Activated CD8-positive, alpha-beta memory T cell treated with anti-CD3 and anti-CD28 coated beads, Interleukin-2, amount 50 U/mL, for 24 hours (primary cell): ENCODE data around the gene SLC38A3.
"Not testable (repeated sequence)": the region's sequence is repeated elsewhere in the genome, so short reads cannot be mapped to it uniquely, and the experiment has no call there.

Source experiments
- DNase-seq: peaks from one replicate; pipeline ENCODE4 v3.0.0-alpha.2; 2020; ENCODE audit errors: extremely low read depth

Gene SLC38A3

DNA sequence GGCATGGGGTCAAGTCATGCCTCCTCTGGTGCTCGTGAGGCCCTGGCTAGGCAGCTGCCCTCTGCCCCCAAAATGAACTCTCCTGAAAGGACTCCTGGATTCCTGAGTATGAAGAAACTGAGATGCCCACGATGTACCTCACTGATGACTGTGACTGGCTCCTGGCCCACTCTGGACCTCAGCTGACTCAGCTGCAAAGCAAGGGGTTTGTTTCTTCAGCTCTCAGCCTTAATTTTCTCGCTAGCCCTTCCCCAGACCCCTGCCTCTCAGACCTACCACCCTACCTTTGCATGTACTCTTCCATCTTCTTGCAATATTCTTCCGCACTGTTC lies 25.7 kb downstream of the SLC38A3 start:
- DNase-seq: no peak

DNA sequence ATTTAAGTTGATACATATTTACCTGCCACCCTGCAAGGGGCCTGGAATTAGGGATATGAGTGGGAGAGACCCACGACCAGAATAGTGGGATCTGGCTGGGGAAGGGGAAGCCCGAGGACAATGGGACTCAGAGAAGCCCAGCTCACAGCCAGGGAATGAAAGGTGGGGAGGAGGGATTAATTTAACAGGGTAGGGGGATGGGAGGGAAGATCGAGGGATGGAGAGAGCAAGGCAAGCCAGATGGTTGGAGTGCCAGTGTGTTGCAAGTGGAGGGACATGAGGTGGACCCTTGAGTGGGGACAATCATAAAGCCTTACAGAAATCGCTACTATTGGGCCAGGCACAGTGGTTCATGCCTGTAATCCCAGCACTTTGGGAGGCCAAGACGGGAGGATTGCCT lies 26.5 kb downstream of the SLC38A3 start:
- DNase-seq: no peak

DNA sequence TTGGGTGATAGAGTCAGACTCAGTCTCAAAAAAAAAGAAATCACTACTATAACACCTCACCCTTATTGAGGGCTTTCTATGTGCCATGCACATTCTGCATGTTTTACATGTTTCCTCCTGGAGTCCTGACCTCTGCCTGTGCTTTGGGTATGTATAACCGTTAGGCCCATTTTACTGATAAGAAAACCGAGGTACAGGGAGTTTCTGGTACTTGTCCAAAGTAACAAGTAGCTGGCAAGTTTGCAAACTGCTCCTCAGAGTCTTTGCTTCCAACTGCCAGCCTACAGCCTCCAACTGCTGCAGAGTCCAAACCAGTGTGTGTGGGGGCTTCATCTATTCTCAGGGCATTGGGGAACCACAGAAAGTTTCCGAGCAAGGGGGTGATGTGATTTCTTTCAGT lies 27.2 kb downstream of the SLC38A3 start:
- DNase-seq: no peak

DNA sequence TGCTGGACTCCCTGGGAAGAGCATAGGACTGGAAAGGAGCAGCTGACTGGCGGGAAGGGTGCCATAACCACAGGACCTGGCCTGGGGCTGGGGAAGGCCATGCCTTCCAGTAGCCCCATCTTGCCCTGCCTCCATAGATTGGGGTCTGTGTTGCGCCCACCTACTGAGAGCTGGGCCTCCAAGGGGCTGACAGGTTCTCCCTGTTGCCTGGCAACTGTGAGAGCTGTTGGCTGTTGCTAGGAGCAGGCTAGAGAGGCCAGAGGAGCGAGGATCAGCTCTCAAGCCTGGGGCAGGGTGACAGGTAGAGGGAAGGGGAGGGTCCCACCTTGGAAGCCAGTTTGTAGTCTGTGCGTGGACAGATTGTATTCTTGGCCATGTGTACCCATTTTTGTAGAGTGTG lies 28.1 kb downstream of the SLC38A3 start:
- DNase-seq: no peak

DNA sequence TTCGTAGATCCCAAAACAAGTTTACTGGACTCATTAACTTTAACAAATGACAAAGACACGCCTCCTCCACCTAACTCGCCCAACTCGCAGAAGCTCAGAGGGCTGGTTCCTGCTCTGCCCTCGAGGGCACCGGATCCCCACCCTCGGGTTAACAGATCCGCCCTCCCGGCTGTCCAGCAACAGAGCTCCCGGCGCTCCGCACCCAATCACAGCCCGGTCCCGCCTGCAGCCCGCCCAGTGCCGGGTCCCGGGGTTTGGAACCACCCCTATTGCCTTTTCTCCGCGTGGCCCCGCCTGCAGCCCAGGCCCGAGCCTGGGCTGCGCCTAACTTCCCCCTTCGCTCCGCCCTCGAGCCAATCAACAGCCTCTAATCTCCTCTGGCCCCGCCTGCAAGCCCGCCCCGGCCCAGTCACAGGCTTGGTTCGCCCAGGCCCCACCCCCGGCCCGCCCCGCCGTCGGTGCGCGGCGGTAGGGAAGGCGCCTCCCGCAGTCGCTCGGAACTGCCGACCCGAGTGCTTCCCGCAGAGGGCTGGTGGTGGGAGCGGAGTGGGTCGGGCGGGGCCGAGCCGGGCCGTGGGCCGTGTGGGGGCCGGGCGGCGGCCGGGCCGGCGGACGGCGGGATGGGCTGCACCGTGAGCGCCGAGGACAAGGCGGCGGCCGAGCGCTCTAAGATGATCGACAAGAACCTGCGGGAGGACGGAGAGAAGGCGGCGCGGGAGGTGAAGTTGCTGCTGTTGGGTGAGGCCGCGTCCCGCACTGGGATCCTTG lies 30.8 kb downstream of the SLC38A3 start, which contains the start of gene GNAI2:
Gene GNAI2, plus strand, starts transcription at position 489 of the 768 bp plus-strand sequence. Its CDS starts 132 bp downstream, at position 621.
- peak; percentile 97 for DNase-seq

DNA sequence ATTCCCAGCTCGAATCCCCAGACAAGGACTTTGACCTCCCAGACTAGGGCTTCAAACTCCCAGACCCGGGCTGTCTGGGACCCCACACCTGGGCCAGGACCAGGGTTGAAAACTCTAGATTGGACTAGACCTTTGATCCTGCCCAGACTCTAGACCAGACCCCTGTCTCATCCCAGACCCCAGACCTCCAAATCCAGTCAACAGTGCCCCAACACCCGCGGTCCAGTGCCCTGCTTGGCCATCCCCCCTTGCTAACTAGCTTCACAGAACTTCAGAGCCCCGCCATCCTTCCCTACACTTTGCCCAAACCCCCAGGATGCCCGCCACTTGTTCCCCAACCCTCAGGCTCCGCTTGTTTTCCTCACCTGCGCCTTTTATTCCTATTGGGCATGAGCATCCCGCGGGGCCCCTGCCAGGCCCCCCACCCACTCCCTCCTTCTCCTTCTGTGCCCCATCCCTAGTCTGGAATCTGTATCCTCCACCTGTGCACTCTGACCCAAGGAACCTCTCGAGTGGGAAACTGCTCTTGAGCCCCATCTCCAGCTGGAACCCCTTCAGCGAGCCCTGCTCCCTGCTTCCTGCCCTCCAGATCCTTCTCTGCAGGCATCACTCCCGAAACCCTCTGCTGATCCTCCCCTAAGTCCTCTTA lies 31.5 kb downstream of the SLC38A3 start:
- no peak for DNase-seq

DNA sequence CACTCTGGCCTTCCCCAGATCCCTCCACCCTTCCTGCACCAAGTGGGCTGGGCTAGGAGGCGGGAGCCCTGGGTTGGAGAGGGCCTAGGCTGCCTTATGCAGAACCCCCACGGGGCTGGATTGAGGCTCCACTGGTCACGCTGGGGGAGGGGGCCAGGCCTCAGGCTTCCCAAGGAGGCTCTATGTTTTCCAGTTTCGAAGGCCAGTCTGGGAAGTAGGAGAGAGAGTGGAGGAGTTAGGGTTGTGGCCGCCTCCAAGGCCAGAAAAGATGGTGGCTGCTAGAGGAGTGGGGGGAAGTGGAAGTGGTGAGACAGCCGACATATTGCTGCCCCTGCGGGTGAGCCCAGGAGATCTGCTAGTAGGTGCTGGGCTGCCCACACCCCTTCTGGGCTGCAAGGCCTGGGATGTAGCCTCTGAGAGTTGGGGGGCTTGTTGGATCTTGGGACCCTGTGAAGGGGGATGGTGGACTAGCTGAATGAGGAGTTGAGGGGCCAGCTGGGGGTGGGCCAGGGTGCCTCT lies 32.1 kb downstream of the SLC38A3 start:
- no peak for DNase-seq

DNA sequence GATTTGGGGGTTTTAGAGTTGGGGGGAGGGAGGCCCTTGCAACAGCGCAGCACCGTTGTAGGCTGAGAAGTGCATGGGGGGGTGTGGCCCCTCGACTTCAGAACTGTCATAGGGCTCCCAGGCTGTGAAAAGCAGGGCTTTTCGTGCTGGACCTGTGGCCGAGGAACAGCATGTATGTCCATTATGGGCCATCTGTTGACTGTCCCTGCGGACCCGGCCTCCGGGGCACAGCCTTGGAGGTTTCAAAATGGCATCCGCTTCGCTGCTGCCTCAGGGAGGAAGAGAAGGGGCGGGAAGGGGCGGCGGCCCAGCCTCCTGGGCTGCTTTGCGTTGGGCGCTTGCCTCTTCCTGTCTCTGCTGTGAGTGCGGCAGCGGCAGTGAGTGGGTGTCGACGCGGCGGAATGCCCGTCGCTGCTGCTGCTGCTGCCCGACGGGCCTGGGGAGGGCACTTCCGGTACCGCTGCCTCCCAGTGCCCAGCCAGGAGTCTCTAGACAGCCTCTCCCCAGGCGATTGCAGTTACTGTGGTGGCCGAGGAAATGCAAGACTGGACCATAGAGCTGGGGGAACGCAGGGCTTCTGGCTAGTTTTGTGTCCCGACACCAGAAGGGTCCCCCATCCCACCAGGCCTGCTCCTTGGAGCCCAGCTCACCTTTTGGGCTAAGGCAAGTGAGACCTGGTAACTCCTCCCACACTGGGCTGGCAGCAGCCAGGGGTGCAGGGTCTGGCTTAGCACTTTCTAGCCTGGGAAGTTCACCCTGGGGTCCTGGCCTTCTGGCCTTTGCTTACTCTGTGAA lies 32.9 kb downstream of the SLC38A3 start:
- peak; percentile 57 for DNase-seq

DNA sequence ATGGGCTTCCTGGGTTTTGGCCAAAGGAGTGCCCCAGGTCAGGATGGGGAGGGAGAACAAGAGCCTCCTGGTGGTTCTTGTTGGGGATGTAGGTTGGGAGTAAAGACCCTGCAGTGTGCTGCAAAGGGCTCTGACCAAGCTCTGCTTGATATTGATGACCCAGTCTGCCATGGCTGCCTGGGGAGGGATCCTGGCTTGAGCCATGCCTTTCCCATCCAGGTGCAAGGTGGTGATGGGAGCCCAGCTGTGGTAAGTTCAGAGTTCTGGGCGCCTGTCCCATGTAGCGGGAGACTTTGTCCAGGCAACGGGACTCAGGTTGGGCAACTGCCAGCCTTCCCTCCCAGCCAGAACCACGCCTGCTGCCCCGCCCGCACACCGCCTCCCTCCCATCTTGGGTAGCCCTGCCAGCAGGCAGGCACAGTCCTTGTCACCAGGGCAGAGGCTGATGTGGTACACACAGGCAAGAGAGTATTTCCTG lies 33.5 kb downstream of the SLC38A3 start:
- DNase-seq: no peak

DNA sequence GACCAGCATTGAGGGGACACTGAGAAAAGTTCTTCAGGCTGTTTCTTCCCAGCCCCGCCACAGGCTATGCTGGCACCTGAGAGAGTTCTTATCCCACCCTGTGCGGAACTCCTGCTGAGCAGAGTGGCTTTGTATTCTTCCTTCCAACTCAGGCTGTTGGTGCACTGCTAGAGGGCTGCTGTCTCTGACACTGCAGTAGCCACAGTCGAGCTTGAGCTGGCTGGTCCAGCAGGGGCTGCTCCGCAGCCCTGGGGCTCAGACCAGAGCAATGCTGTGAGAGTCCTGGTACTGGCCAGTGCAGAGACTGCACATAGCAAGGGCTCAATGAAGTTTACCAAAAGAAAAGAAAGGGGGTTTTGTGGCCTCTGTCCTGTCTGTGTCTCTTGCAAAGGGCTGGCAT lies 34.6 kb downstream of the SLC38A3 start:
- no peak for DNase-seq

DNA sequence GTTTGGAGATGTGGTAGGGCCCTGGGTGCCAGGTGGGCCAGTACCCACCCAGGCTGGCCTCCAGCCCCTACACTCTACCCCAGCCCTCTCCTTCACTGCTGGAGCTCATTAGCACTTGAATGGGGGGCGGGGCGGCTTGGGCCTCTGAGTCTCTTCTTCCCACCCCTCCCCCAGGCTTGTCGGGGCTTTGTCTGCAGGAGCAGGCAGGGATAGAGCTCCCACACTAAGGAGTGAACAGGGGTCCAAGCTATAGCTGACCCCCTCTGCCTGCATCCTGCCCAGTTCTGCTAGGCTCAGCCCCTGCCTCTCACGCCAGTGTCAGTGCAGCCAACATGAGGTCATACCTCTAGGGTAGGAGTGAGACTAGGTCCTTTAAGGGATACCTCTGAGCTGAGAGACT lies 36.1 kb downstream of the SLC38A3 start:
- DNase-seq: no peak

DNA sequence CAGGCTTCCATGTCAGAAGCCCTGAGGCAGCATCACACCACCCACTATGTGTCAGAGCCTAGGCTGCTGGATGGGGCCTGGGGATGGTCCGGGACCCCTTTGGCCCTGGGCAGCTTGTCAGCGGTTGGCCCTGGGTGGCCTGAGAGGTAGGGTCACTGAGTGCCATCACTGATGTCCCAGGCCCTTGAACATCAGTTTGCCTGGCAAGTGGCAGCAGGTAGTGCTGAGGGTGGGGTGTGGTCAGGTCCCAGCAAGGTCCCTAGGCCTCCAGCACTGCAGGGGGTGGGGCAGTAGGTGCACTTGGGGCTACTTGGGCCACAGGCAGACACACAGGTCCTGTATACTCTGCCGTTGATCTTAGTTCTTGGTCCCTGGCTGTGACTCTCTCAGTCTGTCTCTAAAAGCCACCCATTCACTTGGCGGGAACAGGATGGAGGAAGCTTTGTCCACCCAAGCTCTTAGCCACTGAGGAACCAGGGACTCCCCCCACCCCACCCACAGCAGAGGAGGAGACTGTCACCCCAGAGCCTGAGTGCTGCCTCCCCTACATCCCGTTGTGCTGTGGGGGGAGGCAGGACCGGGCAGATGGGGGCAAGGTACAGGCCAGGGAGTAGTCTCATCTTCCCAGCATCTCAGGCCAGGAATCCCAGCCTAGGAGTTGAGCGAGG lies 36.8 kb downstream of the SLC38A3 start:
- no peak for DNase-seq

DNA sequence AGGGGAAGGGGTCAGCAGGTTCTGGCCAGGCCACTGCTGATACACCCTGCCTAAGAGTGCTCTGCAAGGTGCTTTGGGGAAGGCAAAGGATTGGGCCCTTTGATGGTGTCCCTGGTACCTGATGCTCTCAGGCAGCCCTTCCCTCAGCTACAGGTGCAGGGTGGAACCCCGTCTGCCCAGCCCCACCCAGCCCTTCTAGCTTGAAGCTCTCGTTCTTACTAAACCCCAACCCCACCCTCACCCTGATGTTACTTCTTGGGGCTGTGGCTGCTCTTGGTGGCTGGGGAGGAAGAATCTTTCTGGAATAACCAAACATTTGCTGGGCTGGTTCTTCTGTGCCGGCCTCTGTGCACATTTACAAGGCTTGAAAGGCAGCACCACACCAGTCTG lies 37.3 kb downstream of the SLC38A3 start:
- no peak for DNase-seq

DNA sequence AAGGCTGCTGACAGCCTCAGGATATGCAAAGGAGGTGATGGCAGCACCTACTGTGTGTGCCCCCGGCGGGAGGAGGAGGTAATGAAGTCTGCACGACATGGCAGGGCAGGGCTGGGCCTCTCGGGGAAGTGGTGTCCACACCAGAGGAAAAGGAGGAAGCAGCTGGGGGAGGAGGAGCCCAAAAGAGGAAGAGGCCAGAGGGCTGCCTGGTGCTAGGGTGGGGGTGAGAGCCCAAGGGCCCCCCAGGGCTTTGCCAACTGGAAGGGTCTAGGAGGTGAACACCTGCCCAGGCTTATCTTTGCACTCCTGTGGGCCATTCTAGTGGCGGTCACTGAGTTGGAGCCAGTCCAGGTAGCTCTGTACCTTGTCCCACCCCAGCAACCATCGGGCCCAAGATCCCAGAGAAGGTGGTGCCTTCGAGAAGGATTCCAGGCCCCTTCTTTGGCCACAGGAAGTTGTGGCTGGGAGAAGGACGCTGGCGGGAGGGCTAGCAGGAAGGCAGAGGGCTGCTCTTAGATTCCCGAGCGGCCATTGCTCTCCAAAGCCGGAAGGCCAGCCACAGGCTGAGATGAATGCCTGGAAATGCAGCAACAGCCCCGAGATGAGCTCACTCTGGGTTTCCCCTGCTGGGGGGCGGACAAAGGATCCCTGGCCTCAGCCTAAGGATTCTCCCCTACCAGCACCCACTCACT lies 37.9 kb downstream of the SLC38A3 start:
- DNase-seq: no peak

DNA sequence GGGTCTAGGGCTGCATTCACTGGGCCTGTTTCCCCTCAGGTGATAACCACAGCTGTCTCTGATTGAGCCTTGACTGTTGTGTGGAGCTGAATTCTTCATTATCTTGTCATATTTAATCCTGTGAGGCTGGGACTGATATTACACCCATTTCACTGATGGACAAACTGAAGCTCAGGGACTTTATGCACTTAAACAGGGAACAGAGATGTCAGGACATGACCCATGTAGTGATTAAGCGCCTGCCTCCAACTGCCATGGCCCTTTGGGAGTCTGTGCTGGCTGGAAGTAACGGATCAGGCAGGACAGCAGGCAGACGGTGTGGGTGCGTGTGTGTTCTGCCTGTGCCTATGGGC lies 38.4 kb downstream of the SLC38A3 start:
- no peak for DNase-seq

DNA sequence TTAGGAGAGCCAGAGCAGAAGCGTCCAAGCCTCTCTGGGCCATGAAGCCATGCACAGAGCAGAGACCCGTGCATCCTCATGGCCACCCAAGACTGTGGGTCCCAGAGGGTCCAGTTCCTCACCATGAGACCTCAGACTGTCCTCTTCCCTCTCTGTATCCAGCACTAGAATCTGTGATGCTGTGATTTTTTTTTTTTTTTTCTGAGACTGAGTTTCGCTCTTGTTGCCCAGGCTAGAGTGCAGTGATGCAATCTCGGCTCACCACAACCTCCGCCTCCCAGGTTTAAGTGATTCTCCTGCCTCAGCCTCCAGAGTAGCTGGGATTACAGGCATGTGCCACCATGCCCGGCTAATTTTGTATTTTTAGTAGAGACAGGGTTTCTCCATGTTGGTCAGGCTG lies 39.7 kb downstream of the SLC38A3 start:
- DNase-seq: not testable (repeated sequence)

DNA sequence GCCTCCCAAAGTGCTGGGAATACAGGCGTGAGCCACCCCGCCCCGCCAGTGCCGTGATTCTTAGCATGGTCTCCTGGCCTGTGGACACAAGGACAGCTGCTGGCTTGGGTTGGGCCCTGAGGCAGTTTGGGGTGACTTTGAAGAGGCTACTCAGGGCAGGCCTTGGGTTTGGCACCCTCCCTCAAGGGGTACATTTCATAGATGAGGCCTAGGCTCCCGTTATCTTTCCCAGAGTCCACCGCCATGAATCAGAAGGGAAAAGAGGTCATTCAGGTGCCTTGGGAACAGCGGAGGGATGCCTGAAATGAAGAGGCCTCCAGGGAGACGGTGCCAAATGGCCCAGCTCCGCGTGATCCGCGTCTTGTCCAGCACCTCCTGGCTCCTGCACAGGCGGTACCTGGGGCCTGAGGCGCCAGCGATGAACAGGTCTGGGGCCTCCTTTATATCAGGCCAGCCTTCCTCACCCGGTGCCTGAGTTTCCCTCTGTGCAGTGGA lies 40.2 kb downstream of the SLC38A3 start:
- no peak for DNase-seq

DNA sequence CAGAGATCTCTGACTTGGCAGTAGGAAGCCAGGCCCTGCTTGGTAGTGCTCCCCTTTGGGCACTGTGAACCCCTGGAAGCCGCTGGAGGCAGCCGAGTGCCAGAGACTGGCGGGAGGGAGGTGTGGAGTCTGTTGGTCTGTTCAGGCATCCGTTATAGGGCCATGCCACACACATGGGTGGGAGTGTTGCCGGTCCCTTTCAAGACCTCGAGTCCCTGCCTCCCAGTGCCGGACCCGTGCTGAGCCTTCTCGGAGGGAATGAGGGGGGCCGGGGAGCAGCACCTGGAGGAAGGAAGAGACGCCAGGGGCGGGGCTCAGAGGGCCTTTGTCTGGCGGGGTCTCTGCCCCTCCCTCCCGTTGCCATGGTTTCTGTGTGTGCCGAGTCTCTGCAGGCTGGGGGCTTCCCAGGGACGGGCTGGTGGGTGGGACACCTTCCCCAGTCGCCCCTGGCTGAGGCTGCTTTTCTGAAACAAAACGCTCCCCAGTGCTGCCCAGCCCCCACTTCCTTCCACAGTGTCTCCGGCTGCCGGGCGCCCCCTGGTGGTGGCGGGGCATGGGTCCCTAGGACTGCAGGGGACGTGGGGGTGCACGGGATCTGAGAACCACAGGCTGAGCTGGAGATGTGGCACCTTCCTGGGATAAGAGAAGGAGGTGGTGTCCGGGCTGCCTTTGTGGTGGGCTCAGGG lies 40.9 kb downstream of the SLC38A3 start:
- DNase-seq: peak; percentile 83

DNA sequence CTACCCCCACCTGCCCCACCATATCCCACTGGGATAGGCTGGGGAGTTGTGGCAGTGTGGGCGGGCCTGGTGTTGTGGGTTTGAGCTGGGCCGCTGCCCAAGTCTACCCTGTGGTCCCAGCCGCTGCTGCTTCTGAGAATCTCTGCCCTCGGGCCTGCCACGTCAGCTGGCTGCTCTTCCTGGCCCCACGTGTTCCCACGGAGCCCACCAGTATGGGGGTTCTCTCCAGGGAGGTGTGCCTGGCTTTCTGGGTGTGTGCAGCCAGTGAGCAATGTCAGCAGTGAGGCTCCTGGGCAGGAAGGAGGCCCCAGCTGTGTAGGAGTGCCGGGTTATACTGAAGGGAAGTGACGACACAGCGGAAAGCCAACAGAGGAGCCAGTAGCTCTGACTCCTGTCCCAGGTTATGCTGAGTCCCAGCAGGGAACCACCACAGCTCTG lies 41.5 kb downstream of the SLC38A3 start:
- peak; percentile 81 for DNase-seq

DNA sequence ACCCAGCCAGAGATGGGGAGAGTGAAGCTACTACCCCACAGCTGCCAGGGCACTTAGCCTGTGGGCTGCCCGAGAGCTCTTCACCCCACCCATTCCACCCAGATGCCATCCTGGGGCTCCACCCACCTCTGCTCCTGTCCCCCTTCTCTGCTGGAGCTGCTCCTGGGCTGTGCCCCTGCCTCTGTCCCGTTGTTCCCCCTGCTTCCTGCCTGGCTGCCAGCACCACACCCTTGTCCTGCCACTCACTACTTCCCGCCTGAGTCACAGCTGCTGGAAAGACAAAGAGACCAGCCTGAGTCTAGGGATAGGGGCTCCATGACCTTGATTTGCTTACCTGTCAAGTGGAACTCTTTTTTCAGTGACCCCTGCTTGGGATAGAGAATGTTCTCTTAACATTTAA lies 43.3 kb downstream of the SLC38A3 start:
- no peak for DNase-seq

DNA sequence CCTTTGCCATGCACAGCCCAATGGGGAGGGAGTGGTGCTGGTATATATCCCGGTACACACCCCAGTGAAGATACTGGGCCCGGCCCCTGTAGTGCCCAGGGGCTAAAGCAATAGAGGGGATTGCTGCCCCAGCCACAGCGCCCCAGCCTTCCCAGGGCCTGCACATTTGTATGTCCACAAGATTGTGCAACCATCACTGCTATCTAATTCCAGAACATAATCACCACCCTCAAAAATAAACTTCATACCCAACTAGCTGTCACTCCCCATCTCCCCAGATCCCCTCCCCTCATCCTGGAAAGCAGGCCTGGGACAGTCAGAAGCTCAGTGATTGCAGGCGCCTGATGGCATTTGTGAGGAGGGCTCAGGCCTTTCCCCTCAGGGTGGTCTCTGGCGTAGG lies 44.4 kb downstream of the SLC38A3 start:
- DNase-seq: no peak
